ENCODE measurements around the gene ADCY2. TPM values are rescaled to one million over a fixed set of nuclear protein-coding genes. Genes with fewer than 3 reads are reported as not detected.

Gene ADCY2
- total and polyA plus RNA-seq, 2 of the 13 experiments (the other 11 are each of a cell fraction or from before 2014, with no cell fraction given) = not detected

DNA sequence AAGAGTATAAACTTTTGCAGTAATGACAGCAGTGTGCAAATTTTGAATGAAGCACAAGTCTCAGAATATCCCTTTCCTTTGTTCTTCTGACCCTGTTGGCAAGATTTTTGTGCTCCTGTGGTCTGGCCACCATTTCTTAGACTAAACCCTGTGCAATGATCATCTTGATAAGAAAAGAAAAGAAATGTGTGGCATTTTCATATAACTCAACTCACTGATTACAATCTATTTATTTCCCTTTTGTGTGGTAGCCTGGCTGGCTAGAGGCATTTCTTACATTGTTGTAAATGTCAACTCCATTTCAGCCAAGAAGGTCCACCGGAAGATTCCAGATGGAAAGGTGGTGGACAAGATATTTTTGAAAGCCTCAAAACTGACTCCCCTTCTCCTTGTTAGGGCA, 41.9 kb downstream of the ADCY2 start:
- Histone ChIP-seq H3K9me3 (ENCODE audit: low read length) (no peaks in the 10 kb centered on the region), H3K79me2 (ENCODE audit: insufficient read depth, low read length) (no peaks in the 10 kb centered on the region), H3K27ac (ENCODE audit: extremely low read length, insufficient read depth, low read length) (no peak overlapping the region), H3K36me3 (replicated peaks in 1 of 2; ENCODE audit: control insufficient read depth in 1 of 2, insufficient read depth in 2 of 2, low read length in 2 of 2) (no peaks in the 10 kb centered on the region), H3K27me3 (ENCODE audit: control insufficient read depth in 1 of 2, insufficient read depth in 2 of 2, low read length in 2 of 2) (no peaks in the 10 kb centered on the region; a peak in 1 of 5 replicates), H4K20me1 (ENCODE audit: insufficient read depth, low read length) (no peaks in the 10 kb centered on the region), H3K4me1 (ENCODE audit: insufficient read depth, low read length) (no peaks in the 10 kb centered on the region), H3K4me2 (ENCODE audit: low read depth, low read length) (no peak overlapping the region), H3K9ac (ENCODE audit: insufficient read depth, low read depth, low read length) (no peak overlapping the region), H3K4me3 (replicated peaks in 1 of 3; ENCODE audit: insufficient read depth in 1 of 3, low read depth in 2 of 3, low read length in 3 of 3) (no peak overlapping the region), H2AFZ (ENCODE audit: low read length) (no peak overlapping the region)
- in situ Hi-C loops (cut with HindIII; ENCODE audit: extremely low pct_ligation_motif_present, low pct_unique_long_range_greater_than_20kb) = no loop called here
- TF ChIP-seq HNRNPUL1 (IDR thresholded peaks at IDR 0.05; ENCODE audit: low read depth, low read length) = no peak
- TF ChIP-seq ZGPAT (CRISPR knock-in tag; IDR thresholded peaks at IDR 0.05) = no peak
- no peak for TF ChIP-seq BHLHE40 (IDR thresholded peaks at IDR 0.05; ENCODE audit: low read length)
- intact Hi-C loops (cut with micrococcal nuclease; ENCODE audit: unreplicated experiment) = no loop called here
- DNase-seq (ENCODE audit: low spot score) = no peak
- ChIA-PET CTCF (ENCODE audit: low intra/inter-chr PET ratio, low total read pairs) (no interaction called here), POLR2A (no interaction called here)
- FAIRE-seq = no peak
- no peak for ATAC-seq
- whole genome bisulfite sequencing (ENCODE audit: low lambda C conversion rate) = 0% methylated on average over 1 of the region's 1 CpG
- no TSS peak for BruUV-seq (replicated peaks)

GRCh38 chr5:7445068-7445467, 49.1 kb downstream of the ADCY2 start:
- Histone ChIP-seq H4K20me1 (ENCODE audit: insufficient read depth, low read length) (no peaks in the 10 kb centered on the region), H3K27me3 (ENCODE audit: control insufficient read depth in 1 of 2, insufficient read depth in 2 of 2, low read length in 2 of 2) (no peaks in the 10 kb centered on the region; a peak in 1 of 5 replicates), H3K9ac (ENCODE audit: insufficient read depth, low read depth, low read length) (no peak overlapping the region), H3K36me3 (replicated peaks in 1 of 2; ENCODE audit: control insufficient read depth in 1 of 2, insufficient read depth in 2 of 2, low read length in 2 of 2) (no peaks in the 10 kb centered on the region), H3K27ac (ENCODE audit: extremely low read length, insufficient read depth, low read length) (no peak overlapping the region), H3K4me1 (ENCODE audit: insufficient read depth, low read length) (no peaks in the 10 kb centered on the region), H2AFZ (ENCODE audit: low read length) (no peak overlapping the region), H3K4me2 (ENCODE audit: low read depth, low read length) (no peak overlapping the region), H3K9me3 (ENCODE audit: low read length) (no peaks in the 10 kb centered on the region), H3K4me3 (replicated peaks in 1 of 3; ENCODE audit: insufficient read depth in 1 of 3, low read depth in 2 of 3, low read length in 3 of 3) (no peak overlapping the region), H3K79me2 (ENCODE audit: insufficient read depth, low read length) (no peaks in the 10 kb centered on the region)
- intact Hi-C loops (cut with micrococcal nuclease; ENCODE audit: unreplicated experiment) (no loop called here), in situ Hi-C loops (cut with HindIII; ENCODE audit: extremely low pct_ligation_motif_present, low pct_unique_long_range_greater_than_20kb) (no loop called here)
- FAIRE-seq (no peak), ATAC-seq (no peak), DNase-seq (ENCODE audit: low spot score) (no peak)
- POLR2A ChIA-PET = no interaction called here
- no TSS peak for BruUV-seq (replicated peaks)
- WGBS (ENCODE audit: low lambda C conversion rate) = 3% methylated on average over 2 of the region's 2 CpGs
- CTCF ChIA-PET (ENCODE audit: low intra/inter-chr PET ratio, low total read pairs) = no interaction called here
- TF ChIP-seq GABPB1 (CRISPR knock-in tag; IDR thresholded peaks at IDR 0.05) (no peak), ARNT2 (CRISPR knock-in tag; IDR thresholded peaks at IDR 0.05; ENCODE audit: low read depth) (no peak), CBX1 (IDR thresholded peaks at IDR 0.05; ENCODE audit: low read depth) (no peak), ZBTB42 (CRISPR knock-in tag; IDR thresholded peaks at IDR 0.05) (no peak), ZNF383 (CRISPR knock-in tag; IDR thresholded peaks at IDR 0.05; ENCODE audit: borderline replicate concordance) (no peak), HMG20A (CRISPR knock-in tag; IDR thresholded peaks at IDR 0.05; ENCODE audit: borderline replicate concordance) (no peak), ZNF225 (CRISPR knock-in tag; IDR thresholded peaks at IDR 0.05) (no peak), ZNF609 (CRISPR knock-in tag; IDR thresholded peaks at IDR 0.05; ENCODE audit: borderline replicate concordance) (no peak), ZNF510 (CRISPR knock-in tag; IDR thresholded peaks at IDR 0.05; ENCODE audit: low read depth) (no peak), HOXA3 (CRISPR knock-in tag; IDR thresholded peaks at IDR 0.05) (no peak), ZFP36L1 (CRISPR knock-in tag; IDR thresholded peaks at IDR 0.05) (no peak), BORCS8-MEF2B (CRISPR knock-in tag; IDR thresholded peaks at IDR 0.05) (no peak)
